Tibial nerve (tissue), 4 donors: Measurements from ENCODE around the gene TDP1.

Experiments
- EP300 ChIP-seq, 2 donors: sonication (generic); formaldehyde crosslinking; IDR thresholded peaks; one replicate each; pipeline ENCODE4 v1.6.1; 2017; ENCODE audit warnings: antibody characterized with exemption in 2 of 2, mild to moderate bottlenecking in 1 of 2
- POLR2A ChIP-seq, 2 donors: fragments of 450-650 bp; IDR thresholded peaks; one replicate each; pipeline ENCODE4 v1.6.1; 2017; ENCODE audit warnings: antibody characterized with exemption in 2 of 2, mild to moderate bottlenecking in 2 of 2, moderate library complexity in 2 of 2
- TF ChIP-seq, protein P1 (sequence below), 5 experiments: fragments of 200-600 bp in 3 of 5; fragments of 450-650 bp in 2 of 5; sonication (generic) in 3 of 5; IDR thresholded peaks; one replicate each; pipeline ENCODE4 v1.5.1; 2016 to 2019; ENCODE audit warnings: antibody characterized with exemption in 5 of 5, mild to moderate bottlenecking in 3 of 5, moderate library complexity in 2 of 5

DNA sequence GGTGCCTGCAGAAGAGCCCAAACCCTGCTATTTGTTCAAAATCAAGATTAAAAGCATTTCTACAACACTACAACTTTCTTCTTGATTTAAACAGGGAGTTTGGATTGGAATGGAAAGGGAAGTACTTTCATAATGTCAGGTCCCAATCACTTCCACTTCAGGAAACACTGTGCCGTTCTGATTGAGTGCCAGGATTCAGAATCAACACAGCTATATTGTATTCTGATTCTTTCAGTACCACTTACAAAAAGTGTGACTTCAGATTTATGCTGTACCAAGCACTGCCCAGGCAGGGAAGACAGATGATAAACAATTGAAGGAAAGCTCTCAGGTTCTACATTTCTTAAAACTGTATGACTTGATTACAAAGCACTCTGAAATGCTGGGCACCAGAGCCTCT lies 3.2 kb downstream of the TDP1 start:
- TF ChIP-seq, protein P1, sequence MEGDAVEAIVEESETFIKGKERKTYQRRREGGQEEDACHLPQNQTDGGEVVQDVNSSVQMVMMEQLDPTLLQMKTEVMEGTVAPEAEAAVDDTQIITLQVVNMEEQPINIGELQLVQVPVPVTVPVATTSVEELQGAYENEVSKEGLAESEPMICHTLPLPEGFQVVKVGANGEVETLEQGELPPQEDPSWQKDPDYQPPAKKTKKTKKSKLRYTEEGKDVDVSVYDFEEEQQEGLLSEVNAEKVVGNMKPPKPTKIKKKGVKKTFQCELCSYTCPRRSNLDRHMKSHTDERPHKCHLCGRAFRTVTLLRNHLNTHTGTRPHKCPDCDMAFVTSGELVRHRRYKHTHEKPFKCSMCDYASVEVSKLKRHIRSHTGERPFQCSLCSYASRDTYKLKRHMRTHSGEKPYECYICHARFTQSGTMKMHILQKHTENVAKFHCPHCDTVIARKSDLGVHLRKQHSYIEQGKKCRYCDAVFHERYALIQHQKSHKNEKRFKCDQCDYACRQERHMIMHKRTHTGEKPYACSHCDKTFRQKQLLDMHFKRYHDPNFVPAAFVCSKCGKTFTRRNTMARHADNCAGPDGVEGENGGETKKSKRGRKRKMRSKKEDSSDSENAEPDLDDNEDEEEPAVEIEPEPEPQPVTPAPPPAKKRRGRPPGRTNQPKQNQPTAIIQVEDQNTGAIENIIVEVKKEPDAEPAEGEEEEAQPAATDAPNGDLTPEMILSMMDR (IDR thresholded peaks at IDR 0.05), result no peak
- TF ChIP-seq POLR2A (IDR thresholded peaks at IDR 0.05) (no peak), EP300 (IDR thresholded peaks at IDR 0.05) (no peak)
